ENCODE data around the gene C1QTNF6. TPM values are rescaled to one million over a fixed set of nuclear protein-coding genes. Genes with fewer than 3 reads are reported as not detected.

The C1QTNF6 gene
- total and polyA plus RNA-seq, 2 donors (not counting 1 experiment from before 2014, with no cell fraction given), result 3.5 to 7.4 TPM

DNA sequence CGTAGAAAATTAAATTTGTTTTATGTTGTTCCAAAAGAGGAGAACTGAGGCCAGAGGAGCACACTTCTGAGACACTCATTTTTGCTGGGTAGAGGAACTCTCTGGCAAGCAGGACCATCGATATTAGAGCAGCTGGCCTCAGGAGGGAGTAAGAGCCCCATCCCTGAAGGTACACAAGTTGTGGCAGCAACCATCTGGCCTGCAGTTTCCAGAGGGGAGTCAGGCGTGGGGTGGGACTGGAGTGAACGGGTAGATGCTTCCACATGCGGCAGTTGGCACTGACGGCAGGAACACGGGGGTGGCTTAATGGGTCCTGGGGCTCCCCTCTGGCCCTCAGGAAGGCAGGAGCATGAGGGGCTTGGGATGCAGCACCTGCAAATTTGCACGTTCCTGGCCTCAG lies 37.4 kb upstream of the C1QTNF6 start:
- peak in 1 of 2 donors; percentile 7 for DNase-seq (ENCODE audit: low read depth in 2 of 2)
- Histone ChIP-seq H3K36me3 (ENCODE audit: control insufficient read depth, insufficient read depth, low read length) (no peaks in the 10 kb centered on the region), H3K27me3 (ENCODE audit: control insufficient read depth, insufficient read depth, low read length) (no peaks in the 10 kb centered on the region), H3K9me3 (ENCODE audit: control insufficient read depth, insufficient read depth, low read depth, low read length) (no peaks in the 10 kb centered on the region), H3K4me2 (ENCODE audit: extremely low read depth, insufficient read depth, low read length) (no peak overlapping the region), H3K4me1 (ENCODE audit: control insufficient read depth, extremely low read depth, insufficient read depth, low read length) (peaks cover 18% of the 10 kb centered on the region), H4K20me1 (ENCODE audit: control insufficient read depth, extremely low read depth, insufficient read depth, low read length) (no peaks in the 10 kb centered on the region), H3K79me2 (ENCODE audit: control insufficient read depth, insufficient read depth, low read length) (no peaks in the 10 kb centered on the region), H2AFZ (ENCODE audit: low read length) (no peak overlapping the region), H3K9ac (ENCODE audit: insufficient read depth, low read length) (no peak overlapping the region), H3K4me3 (replicated peaks in 1 of 4; ENCODE audit: control extremely low read depth in 1 of 4, insufficient read depth in 1 of 4, low read depth in 3 of 4, low read length in 4 of 4) (no peak overlapping the region), H3K27ac (ENCODE audit: insufficient read depth, low read length) (no peak overlapping the region)
- TF ChIP-seq, protein P1, sequence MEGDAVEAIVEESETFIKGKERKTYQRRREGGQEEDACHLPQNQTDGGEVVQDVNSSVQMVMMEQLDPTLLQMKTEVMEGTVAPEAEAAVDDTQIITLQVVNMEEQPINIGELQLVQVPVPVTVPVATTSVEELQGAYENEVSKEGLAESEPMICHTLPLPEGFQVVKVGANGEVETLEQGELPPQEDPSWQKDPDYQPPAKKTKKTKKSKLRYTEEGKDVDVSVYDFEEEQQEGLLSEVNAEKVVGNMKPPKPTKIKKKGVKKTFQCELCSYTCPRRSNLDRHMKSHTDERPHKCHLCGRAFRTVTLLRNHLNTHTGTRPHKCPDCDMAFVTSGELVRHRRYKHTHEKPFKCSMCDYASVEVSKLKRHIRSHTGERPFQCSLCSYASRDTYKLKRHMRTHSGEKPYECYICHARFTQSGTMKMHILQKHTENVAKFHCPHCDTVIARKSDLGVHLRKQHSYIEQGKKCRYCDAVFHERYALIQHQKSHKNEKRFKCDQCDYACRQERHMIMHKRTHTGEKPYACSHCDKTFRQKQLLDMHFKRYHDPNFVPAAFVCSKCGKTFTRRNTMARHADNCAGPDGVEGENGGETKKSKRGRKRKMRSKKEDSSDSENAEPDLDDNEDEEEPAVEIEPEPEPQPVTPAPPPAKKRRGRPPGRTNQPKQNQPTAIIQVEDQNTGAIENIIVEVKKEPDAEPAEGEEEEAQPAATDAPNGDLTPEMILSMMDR (conservative IDR thresholded peaks at IDR 0.05 in 1 of 2, IDR thresholded peaks at IDR 0.05 in 1 of 2; ENCODE audit: low read depth in 1 of 2, low read length in 2 of 2), result no peak
- TF ChIP-seq EZH2 (IDR thresholded peaks at IDR 0.05; ENCODE audit: low read length, missing control alignments), result no peak

- Histone ChIP-seq H3K4me3 (replicated peaks in 1 of 4; ENCODE audit: control extremely low read depth in 1 of 4, insufficient read depth in 1 of 4, low read depth in 3 of 4, low read length in 4 of 4) (no peak overlapping the region), H3K36me3 (ENCODE audit: control insufficient read depth, insufficient read depth, low read length) (no peaks in the 10 kb centered on the region), H3K27ac (ENCODE audit: insufficient read depth, low read length) (no peak overlapping the region), H3K4me1 (ENCODE audit: control insufficient read depth, extremely low read depth, insufficient read depth, low read length) (peaks cover 16% of the 10 kb centered on the region), H2AFZ (ENCODE audit: low read length) (no peak overlapping the region), H3K27me3 (ENCODE audit: control insufficient read depth, insufficient read depth, low read length) (no peaks in the 10 kb centered on the region), H3K9me3 (ENCODE audit: control insufficient read depth, insufficient read depth, low read depth, low read length) (no peaks in the 10 kb centered on the region), H3K9ac (ENCODE audit: insufficient read depth, low read length) (no peak overlapping the region), H3K4me2 (ENCODE audit: extremely low read depth, insufficient read depth, low read length) (no peak overlapping the region), H3K79me2 (ENCODE audit: control insufficient read depth, insufficient read depth, low read length) (no peaks in the 10 kb centered on the region), H4K20me1 (ENCODE audit: control insufficient read depth, extremely low read depth, insufficient read depth, low read length) (no peaks in the 10 kb centered on the region)
- no peak for DNase-seq (ENCODE audit: low read depth in 2 of 2)
- TF ChIP-seq, protein P1 (conservative IDR thresholded peaks at IDR 0.05 in 1 of 2, IDR thresholded peaks at IDR 0.05 in 1 of 2; ENCODE audit: low read depth in 1 of 2, low read length in 2 of 2), result no peak
- TF ChIP-seq EZH2 (IDR thresholded peaks at IDR 0.05; ENCODE audit: low read length, missing control alignments), result no peak
Measured at GRCh38 chr22:37224757-37225420, 36.8 kb upstream of the C1QTNF6 start.

GRCh38 chr22:37223965-37224551 lies 36.0 kb upstream of the C1QTNF6 start:
- Histone ChIP-seq H4K20me1 (ENCODE audit: control insufficient read depth, extremely low read depth, insufficient read depth, low read length) (no peaks in the 10 kb centered on the region), H3K4me3 (replicated peaks in 1 of 4; ENCODE audit: control extremely low read depth in 1 of 4, insufficient read depth in 1 of 4, low read depth in 3 of 4, low read length in 4 of 4) (no peak overlapping the region), H3K27me3 (ENCODE audit: control insufficient read depth, insufficient read depth, low read length) (no peaks in the 10 kb centered on the region), H2AFZ (ENCODE audit: low read length) (no peak overlapping the region), H3K27ac (ENCODE audit: insufficient read depth, low read length) (no peak overlapping the region), H3K36me3 (ENCODE audit: control insufficient read depth, insufficient read depth, low read length) (no peaks in the 10 kb centered on the region), H3K4me2 (ENCODE audit: extremely low read depth, insufficient read depth, low read length) (no peak overlapping the region), H3K9ac (ENCODE audit: insufficient read depth, low read length) (no peak overlapping the region), H3K4me1 (ENCODE audit: control insufficient read depth, extremely low read depth, insufficient read depth, low read length) (peaks cover 7% of the 10 kb centered on the region), H3K79me2 (ENCODE audit: control insufficient read depth, insufficient read depth, low read length) (no peaks in the 10 kb centered on the region), H3K9me3 (ENCODE audit: control insufficient read depth, insufficient read depth, low read depth, low read length) (no peaks in the 10 kb centered on the region)
- TF ChIP-seq, protein P1 (conservative IDR thresholded peaks at IDR 0.05 in 1 of 2, IDR thresholded peaks at IDR 0.05 in 1 of 2; ENCODE audit: low read depth in 1 of 2, low read length in 2 of 2), result no peak
- no peak for TF ChIP-seq EZH2 (IDR thresholded peaks at IDR 0.05; ENCODE audit: low read length, missing control alignments)
- DNase-seq (ENCODE audit: low read depth in 2 of 2), result no peak

All from fibroblast of lung (primary cell).